ENCODE results near the gene NGFR. TPM values are rescaled to one million over a fixed set of nuclear protein-coding genes. Genes with fewer than 3 reads are reported as not detected.

The NGFR gene
- total RNA-seq, 1 donor from 2014 or later: 1.8 TPM

- Mint-ChIP-seq H3K9me3 (ENCODE audit: low read depth) (no peaks in the 10 kb centered on the region), H3K27ac (ENCODE audit: unreplicated experiment) (no peak overlapping the region), H3K4me3 (ENCODE audit: unreplicated experiment) (no peak overlapping the region), H3K4me1 (ENCODE audit: low read depth) (peaks cover 2% of the 10 kb centered on the region), H3K36me3 (ENCODE audit: low read depth) (no peaks in the 10 kb centered on the region), H3K27me3 (ENCODE audit: low read depth) (peaks cover 25% of the 10 kb centered on the region)
- TF ChIP-seq, protein P1, sequence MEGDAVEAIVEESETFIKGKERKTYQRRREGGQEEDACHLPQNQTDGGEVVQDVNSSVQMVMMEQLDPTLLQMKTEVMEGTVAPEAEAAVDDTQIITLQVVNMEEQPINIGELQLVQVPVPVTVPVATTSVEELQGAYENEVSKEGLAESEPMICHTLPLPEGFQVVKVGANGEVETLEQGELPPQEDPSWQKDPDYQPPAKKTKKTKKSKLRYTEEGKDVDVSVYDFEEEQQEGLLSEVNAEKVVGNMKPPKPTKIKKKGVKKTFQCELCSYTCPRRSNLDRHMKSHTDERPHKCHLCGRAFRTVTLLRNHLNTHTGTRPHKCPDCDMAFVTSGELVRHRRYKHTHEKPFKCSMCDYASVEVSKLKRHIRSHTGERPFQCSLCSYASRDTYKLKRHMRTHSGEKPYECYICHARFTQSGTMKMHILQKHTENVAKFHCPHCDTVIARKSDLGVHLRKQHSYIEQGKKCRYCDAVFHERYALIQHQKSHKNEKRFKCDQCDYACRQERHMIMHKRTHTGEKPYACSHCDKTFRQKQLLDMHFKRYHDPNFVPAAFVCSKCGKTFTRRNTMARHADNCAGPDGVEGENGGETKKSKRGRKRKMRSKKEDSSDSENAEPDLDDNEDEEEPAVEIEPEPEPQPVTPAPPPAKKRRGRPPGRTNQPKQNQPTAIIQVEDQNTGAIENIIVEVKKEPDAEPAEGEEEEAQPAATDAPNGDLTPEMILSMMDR (IDR thresholded peaks at IDR 0.05): no peak
- peak; percentile 44 for DNase-seq (ENCODE audit: low spot score)
These were observed 27.3 kb downstream of the NGFR start for GRCh38 chr17:49522357-49522890.

DNA sequence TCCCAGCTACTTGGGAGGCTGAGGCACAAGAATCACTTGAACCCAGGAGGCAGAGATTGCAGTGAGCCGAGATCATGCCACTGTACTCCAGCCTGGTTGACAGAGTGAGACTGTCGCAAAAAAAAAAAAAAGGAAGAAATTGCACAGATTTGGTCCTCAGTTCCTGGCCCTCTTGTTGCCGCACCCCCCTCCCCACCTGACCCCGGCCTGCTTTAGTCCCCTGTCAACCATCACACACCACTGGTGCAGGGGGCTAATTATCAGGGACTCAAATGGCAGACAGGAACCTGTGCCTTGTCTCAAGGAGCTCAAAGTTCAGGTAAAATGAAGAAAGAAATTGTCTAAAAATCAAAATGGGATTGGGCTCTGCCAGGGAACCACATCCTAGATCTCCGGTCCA is 28.1 kb downstream of the NGFR start:
- TF ChIP-seq, protein P1 (IDR thresholded peaks at IDR 0.05): no peak
- Mint-ChIP-seq H3K4me1 (ENCODE audit: low read depth) (peaks cover 2% of the 10 kb centered on the region), H3K4me3 (ENCODE audit: unreplicated experiment) (no peak overlapping the region), H3K9me3 (ENCODE audit: low read depth) (no peaks in the 10 kb centered on the region), H3K36me3 (ENCODE audit: low read depth) (no peaks in the 10 kb centered on the region), H3K27me3 (ENCODE audit: low read depth) (peaks cover 27% of the 10 kb centered on the region), H3K27ac (ENCODE audit: unreplicated experiment) (no peak overlapping the region)
- no peak for DNase-seq (ENCODE audit: low spot score)

GRCh38 chr17:49523706-49524472 is 28.8 kb downstream of the NGFR start:
- H3K4me1 Mint-ChIP-seq (ENCODE audit: low read depth): peaks cover 2% of the 10 kb centered on the region
- no peak overlapping the region for H3K27ac Mint-ChIP-seq (ENCODE audit: unreplicated experiment)
- no peaks in the 10 kb centered on the region for H3K9me3 Mint-ChIP-seq (ENCODE audit: low read depth)
- H3K36me3 Mint-ChIP-seq (ENCODE audit: low read depth): no peaks in the 10 kb centered on the region
- no peak overlapping the region for H3K4me3 Mint-ChIP-seq (ENCODE audit: unreplicated experiment)
- peaks cover 30% of the 10 kb centered on the region for H3K27me3 Mint-ChIP-seq (ENCODE audit: low read depth)
- peak; percentile 79 for DNase-seq (ENCODE audit: low spot score)
- TF ChIP-seq, protein P1 (IDR thresholded peaks at IDR 0.05): no peak

- Mint-ChIP-seq H3K27me3 (ENCODE audit: low read depth) (peaks cover 32% of the 10 kb centered on the region), H3K36me3 (ENCODE audit: low read depth) (no peaks in the 10 kb centered on the region), H3K4me3 (ENCODE audit: unreplicated experiment) (no peak overlapping the region), H3K4me1 (ENCODE audit: low read depth) (no peaks in the 10 kb centered on the region), H3K27ac (ENCODE audit: unreplicated experiment) (no peak overlapping the region), H3K9me3 (ENCODE audit: low read depth) (no peaks in the 10 kb centered on the region)
- TF ChIP-seq, protein P1 (IDR thresholded peaks at IDR 0.05): no peak
- peak; percentile 52 for DNase-seq (ENCODE audit: low spot score)
These were observed 29.6 kb downstream of the NGFR start for GRCh38 chr17:49524473-49525359.

Measured in chondrocyte (in vitro differentiated cells).